ENCODE results near the gene LYPD6B. TPM values are rescaled to one million over a fixed set of nuclear protein-coding genes. Genes with fewer than 3 reads are reported as not detected.

Gene LYPD6B
- polyA plus RNA-seq, 5 donors: 19.7 to 36.1 (median 28.5) TPM

- no peak for DNase-seq
These were observed 118.7 kb downstream of the LYPD6B start for GRCh38 chr2:149156971-149157740.

- no peak for DNase-seq
These were observed 120.5 kb downstream of the LYPD6B start for GRCh38 chr2:149158957-149159356.

GRCh38 chr2:149160195-149160594 lies 121.7 kb downstream of the LYPD6B start:
- no peak for DNase-seq

- no peak for DNase-seq
These were observed 122.3 kb downstream of the LYPD6B start for GRCh38 chr2:149160701-149161217.

GRCh38 chr2:149161481-149162225 lies 123.2 kb downstream of the LYPD6B start:
- no peak for DNase-seq

GRCh38 chr2:149164296-149164695 lies 125.8 kb downstream of the LYPD6B start:
- DNase-seq: no peak

- no peak for DNase-seq
These were observed 126.3 kb downstream of the LYPD6B start for GRCh38 chr2:149164827-149165226.

- no peak for DNase-seq
These were observed 128.7 kb downstream of the LYPD6B start for GRCh38 chr2:149167001-149167780.

- no peak for DNase-seq
These were observed 129.4 kb downstream of the LYPD6B start for GRCh38 chr2:149167941-149168340.

GRCh38 chr2:149169656-149170055 lies 131.2 kb downstream of the LYPD6B start:
- no peak for DNase-seq

- DNase-seq: no peak
These were observed 131.7 kb downstream of the LYPD6B start for GRCh38 chr2:149170156-149170555.

GRCh38 chr2:149170911-149171310 lies 132.4 kb downstream of the LYPD6B start:
- DNase-seq: no peak

GRCh38 chr2:149173220-149173619 lies 134.7 kb downstream of the LYPD6B start:
- peak; percentile 51 to 54 for DNase-seq

GRCh38 chr2:149175956-149176355 lies 137.5 kb downstream of the LYPD6B start:
- DNase-seq: no peak

GRCh38 chr2:149178612-149179011 lies 140.1 kb downstream of the LYPD6B start:
- DNase-seq: no peak

GRCh38 chr2:149180226-149180875 lies 141.9 kb downstream of the LYPD6B start:
- peak; percentile 61 to 67 for DNase-seq

GRCh38 chr2:149183187-149183586 lies 144.7 kb downstream of the LYPD6B start:
- DNase-seq: no peak

- peak in 1 of 2 donors; percentile 27 for DNase-seq
These were observed 146.5 kb downstream of the LYPD6B start for GRCh38 chr2:149184991-149185390.

- no peak for DNase-seq
These were observed 147.5 kb downstream of the LYPD6B start for GRCh38 chr2:149185942-149186490.

- DNase-seq: no peak
These were observed 148.6 kb downstream of the LYPD6B start for GRCh38 chr2:149187057-149187456.

GRCh38 chr2:149188291-149188690 lies 149.8 kb downstream of the LYPD6B start:
- no peak for DNase-seq
